ENCODE measurements around the gene VPS26B. TPM values are rescaled to one million over a fixed set of nuclear protein-coding genes. Genes with fewer than 3 reads are reported as not detected.

The VPS26B gene
- total and polyA plus RNA-seq, 2 donors from 2014 or later, result 20.5 to 34.6 TPM

DNA sequence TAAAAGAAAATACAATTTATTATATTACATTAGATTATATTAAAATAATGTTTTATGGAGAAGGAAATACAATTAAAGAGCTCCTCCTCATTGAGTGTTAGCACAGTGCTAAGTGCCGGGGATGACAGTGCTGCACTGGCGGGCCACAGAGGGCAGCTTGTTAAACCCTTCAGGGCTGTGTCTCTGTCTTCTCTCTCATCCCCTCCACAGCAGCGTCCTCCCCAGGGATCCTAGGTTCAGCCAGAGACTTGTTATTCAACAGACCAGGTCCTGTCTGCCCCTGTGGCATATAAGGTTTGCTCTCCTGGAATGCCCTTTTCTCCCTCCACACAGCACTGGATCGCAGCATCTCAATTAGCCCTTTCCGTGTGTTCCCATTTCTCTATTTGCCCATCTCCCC lies 14.5 kb downstream of the VPS26B start:
- Histone ChIP-seq H3K4me3 (ENCODE audit: low read length in 3 of 3) (no peak overlapping the region), H3K4me1 (ENCODE audit: control insufficient read depth in 2 of 3, insufficient read depth in 2 of 3, low read depth in 1 of 3, low read length in 3 of 3) (no peaks in the 10 kb centered on the region), H3K36me3 (ENCODE audit: control insufficient read depth in 2 of 3, insufficient read depth in 3 of 3, low read length in 3 of 3) (peaks cover 3 to 37% (median 29%) of the 10 kb centered on the region in 3 donors), H3K9ac (ENCODE audit: low read length in 3 of 3) (no peak overlapping the region), H3K27me3 (ENCODE audit: control insufficient read depth, insufficient read depth, low read length) (no peaks in the 10 kb centered on the region), H3K9me3 (ENCODE audit: control insufficient read depth in 2 of 3, insufficient read depth in 1 of 3, low read length in 3 of 3) (no peaks in the 10 kb centered on the region), H3K27ac (ENCODE audit: low read depth in 2 of 2, low read length in 2 of 2) (no peak overlapping the region)
- intact Hi-C loops (cut with DNase I), result no loop called here
- DNase-seq (no peak), FAIRE-seq (no peak)
- TF ChIP-seq CTCF (IDR thresholded peaks at IDR 0.05; ENCODE audit: borderline replicate concordance, extremely low read depth, insufficient read depth), result no peak

- H3K27me3 ChIP-seq (ENCODE audit: control insufficient read depth, insufficient read depth, low read length), result no peaks in the 10 kb centered on the region
- no peaks in the 10 kb centered on the region for H3K4me1 ChIP-seq (ENCODE audit: control insufficient read depth in 2 of 3, insufficient read depth in 2 of 3, low read depth in 1 of 3, low read length in 3 of 3)
- no peak overlapping the region for H3K4me3 ChIP-seq (ENCODE audit: low read length in 3 of 3)
- no peak overlapping the region for H3K27ac ChIP-seq (ENCODE audit: low read depth in 2 of 2, low read length in 2 of 2)
- peaks cover 3 to 48% (median 38%) of the 10 kb centered on the region in 3 donors for H3K36me3 ChIP-seq (ENCODE audit: control insufficient read depth in 2 of 3, insufficient read depth in 3 of 3, low read length in 3 of 3)
- H3K9me3 ChIP-seq (ENCODE audit: control insufficient read depth in 2 of 3, insufficient read depth in 1 of 3, low read length in 3 of 3), result no peaks in the 10 kb centered on the region
- no peak for TF ChIP-seq CTCF (IDR thresholded peaks at IDR 0.05; ENCODE audit: borderline replicate concordance, extremely low read depth, insufficient read depth)
- no peak for FAIRE-seq
- no peak for DNase-seq
- no peak overlapping the region for H3K9ac ChIP-seq (ENCODE audit: low read length in 3 of 3)
- intact Hi-C loops (cut with DNase I), result no loop called here
Observed at GRCh38 chr11:134240592-134240991, 16.1 kb downstream of the VPS26B start.

GRCh38 chr11:134242376-134242775 lies 17.9 kb downstream of the VPS26B start:
- no peak for DNase-seq
- H3K4me1 ChIP-seq (ENCODE audit: control insufficient read depth in 2 of 3, insufficient read depth in 2 of 3, low read depth in 1 of 3, low read length in 3 of 3), result no peaks in the 10 kb centered on the region
- no peak overlapping the region for H3K9ac ChIP-seq (ENCODE audit: low read length in 3 of 3)
- no peak for FAIRE-seq
- no peak overlapping the region for H3K4me3 ChIP-seq (ENCODE audit: low read length in 3 of 3)
- no peak for TF ChIP-seq CTCF (IDR thresholded peaks at IDR 0.05; ENCODE audit: borderline replicate concordance, extremely low read depth, insufficient read depth)
- peaks cover 3 to 50% (median 46%) of the 10 kb centered on the region in 3 donors for H3K36me3 ChIP-seq (ENCODE audit: control insufficient read depth in 2 of 3, insufficient read depth in 3 of 3, low read length in 3 of 3)
- no peak overlapping the region for H3K27ac ChIP-seq (ENCODE audit: low read depth in 2 of 2, low read length in 2 of 2)
- intact Hi-C loops (cut with DNase I), result no loop called here
- H3K9me3 ChIP-seq (ENCODE audit: control insufficient read depth in 2 of 3, insufficient read depth in 1 of 3, low read length in 3 of 3), result no peaks in the 10 kb centered on the region
- no peaks in the 10 kb centered on the region for H3K27me3 ChIP-seq (ENCODE audit: control insufficient read depth, insufficient read depth, low read length)

DNA sequence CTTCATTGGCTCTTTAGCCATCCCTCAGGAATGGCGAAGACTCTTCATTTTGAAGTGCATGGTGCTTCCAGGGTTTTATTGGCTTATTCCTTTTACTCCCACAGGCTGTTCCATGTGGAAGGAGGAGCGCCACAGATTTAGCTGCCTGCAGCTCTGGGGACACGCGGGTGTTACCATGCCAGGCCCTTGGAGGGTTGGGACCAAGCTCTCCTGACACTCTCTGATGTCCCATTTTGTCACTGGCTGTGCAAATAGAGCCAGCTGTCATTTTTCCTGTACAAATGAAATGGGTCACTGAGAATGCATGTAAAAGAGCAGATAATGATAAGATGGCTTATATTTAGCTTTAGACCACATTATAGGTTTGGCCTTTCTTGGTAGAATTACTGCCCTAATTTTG lies 19.4 kb downstream of the VPS26B start:
- Histone ChIP-seq H3K27me3 (ENCODE audit: control insufficient read depth, insufficient read depth, low read length) (no peaks in the 10 kb centered on the region), H3K9me3 (ENCODE audit: control insufficient read depth in 2 of 3, insufficient read depth in 1 of 3, low read length in 3 of 3) (no peaks in the 10 kb centered on the region), H3K9ac (ENCODE audit: low read length in 3 of 3) (no peak overlapping the region), H3K4me1 (ENCODE audit: control insufficient read depth in 2 of 3, insufficient read depth in 2 of 3, low read depth in 1 of 3, low read length in 3 of 3) (no peaks in the 10 kb centered on the region), H3K36me3 (ENCODE audit: control insufficient read depth in 2 of 3, insufficient read depth in 3 of 3, low read length in 3 of 3) (peaks cover 5 to 55% (median 46%) of the 10 kb centered on the region in 3 donors), H3K4me3 (ENCODE audit: low read length in 3 of 3) (no peak overlapping the region), H3K27ac (ENCODE audit: low read depth in 2 of 2, low read length in 2 of 2) (no peak overlapping the region)
- no peak for FAIRE-seq
- intact Hi-C loops (cut with DNase I), result no loop called here
- DNase-seq, result no peak
- no peak for TF ChIP-seq CTCF (IDR thresholded peaks at IDR 0.05; ENCODE audit: borderline replicate concordance, extremely low read depth, insufficient read depth)
